ENCODE data around the gene UPF3A.
"Not testable (repeated sequence)": the region's sequence is repeated elsewhere in the genome, so short reads cannot be mapped to it uniquely, and the experiment has no call there.

Gene UPF3A, protein sequence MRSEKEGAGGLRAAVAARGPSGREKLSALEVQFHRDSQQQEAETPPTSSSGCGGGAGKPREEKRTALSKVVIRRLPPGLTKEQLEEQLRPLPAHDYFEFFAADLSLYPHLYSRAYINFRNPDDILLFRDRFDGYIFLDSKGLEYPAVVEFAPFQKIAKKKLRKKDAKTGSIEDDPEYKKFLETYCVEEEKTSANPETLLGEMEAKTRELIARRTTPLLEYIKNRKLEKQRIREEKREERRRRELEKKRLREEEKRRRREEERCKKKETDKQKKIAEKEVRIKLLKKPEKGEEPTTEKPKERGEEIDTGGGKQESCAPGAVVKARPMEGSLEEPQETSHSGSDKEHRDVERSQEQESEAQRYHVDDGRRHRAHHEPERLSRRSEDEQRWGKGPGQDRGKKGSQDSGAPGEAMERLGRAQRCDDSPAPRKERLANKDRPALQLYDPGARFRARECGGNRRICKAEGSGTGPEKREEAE

DNA sequence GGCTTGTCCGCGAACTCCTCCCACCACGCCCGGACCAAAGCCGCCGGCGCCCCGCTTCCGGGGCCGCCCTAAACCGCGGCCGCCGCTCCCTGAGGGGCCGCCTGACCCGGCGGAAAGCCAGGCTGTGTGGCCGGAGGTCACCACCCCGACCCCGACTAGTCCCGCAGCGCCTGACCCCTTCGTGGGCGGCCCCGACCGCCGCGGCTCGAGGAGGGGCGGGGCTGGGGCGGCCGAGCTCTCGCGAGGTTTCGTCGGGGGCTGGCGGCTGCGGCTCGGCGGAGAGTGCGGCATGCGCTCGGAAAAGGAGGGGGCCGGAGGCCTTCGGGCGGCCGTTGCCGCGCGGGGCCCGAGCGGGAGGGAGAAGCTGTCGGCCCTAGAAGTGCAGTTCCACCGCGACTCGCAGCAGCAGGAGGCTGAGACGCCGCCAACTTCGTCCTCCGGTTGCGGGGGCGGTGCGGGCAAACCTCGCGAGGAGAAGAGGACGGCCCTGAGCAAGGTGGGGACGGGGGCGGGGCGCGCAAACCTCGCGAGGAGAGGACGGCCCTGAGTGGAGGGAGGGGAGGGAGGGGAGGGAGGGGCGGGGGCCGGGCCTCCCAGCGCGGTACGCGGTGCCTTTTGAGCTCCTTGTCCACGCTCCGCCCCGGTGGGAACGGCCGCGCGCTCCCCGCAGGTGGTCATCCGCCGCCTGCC is at the start of gene UPF3A:
Gene UPF3A (plus strand): TSS at position 251 of the 690 bp plus-strand sequence. CDS start 39 bp downstream, at position 290.
- peak; percentile 56 to 81 for DNase-seq (ENCODE audit: extremely low read depth in 1 of 2, low read depth in 1 of 2)

DNA sequence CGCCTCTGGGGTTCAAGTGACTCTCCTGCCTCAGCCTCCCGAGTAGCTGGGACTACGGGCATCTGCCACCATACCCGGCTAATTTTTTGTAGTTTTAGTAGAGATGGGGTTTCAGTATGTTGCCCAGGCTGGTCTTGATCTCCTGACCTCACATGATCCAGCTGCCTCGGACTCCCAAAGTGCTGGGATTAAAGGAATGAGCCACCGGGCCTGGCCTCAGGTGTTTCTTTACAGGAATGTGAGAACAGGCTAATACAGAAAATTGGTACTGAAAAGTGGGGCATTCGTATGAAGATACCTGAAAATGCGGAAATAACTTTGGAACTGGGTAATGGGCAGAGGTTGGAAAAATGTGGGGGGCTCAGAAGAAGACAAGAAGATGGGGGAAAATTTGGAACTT is 49.5 kb upstream of the UPF3A start:
- DNase-seq (ENCODE audit: extremely low read depth in 1 of 2, low read depth in 1 of 2), result no peak

DNA sequence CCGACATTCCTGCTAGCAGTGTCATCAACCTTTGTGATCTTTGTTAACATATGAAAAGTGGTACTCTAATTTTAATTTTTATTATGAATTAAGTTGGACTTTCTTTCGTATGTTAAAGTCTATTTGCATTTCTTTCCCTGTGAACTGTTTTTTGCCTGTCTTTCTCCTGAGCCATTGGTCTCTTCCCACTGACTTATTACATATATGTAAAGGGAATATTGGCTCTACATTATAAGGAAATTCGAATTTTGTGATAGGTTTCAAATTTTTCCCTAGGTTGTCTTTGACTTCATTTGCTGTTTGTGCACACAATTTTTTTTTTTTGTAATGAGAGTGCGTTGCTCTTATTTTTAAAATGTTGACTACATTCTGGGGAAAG is 47.1 kb upstream of the UPF3A start:
- no peak for DNase-seq (ENCODE audit: extremely low read depth in 1 of 2, low read depth in 1 of 2)

DNA sequence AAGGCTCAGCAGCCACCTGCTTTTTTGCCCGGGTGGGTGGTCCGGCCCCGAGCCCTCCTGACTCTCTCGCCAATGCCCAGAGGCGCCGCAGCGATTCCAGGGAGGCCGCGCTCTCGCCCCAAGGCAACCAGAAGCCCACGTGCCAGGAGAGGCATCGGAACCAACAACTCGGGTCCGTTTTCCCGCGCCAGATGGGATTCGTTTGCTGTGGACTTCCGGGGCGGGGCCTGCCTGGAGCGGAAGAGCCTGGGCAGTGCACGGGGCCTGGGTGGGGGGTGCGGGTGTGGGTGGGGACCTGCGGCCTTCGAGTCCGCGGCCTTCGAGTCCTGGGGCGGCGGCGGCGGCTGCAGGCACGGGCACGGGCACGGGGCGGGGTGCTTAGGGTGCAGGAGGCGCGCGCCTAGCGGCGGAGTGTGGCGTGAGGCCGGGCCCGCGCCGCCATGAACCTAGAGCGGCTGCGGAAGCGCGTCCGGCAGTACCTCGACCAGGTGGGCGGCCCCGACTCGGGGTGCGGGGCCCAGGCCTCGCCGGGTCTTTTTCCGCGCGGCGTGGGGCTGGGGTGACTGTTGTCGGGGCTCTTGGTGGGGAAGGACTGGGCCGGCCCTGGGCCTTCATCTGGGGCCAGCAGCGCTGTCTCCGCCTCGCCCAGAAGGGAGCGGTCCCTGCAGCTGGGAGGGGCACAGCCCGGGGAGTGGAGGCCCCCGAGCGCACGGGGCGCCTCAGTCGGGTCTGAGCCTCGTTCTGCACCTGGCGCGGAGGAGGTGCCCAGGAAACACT is 46.6 kb upstream of the UPF3A start, which contains the start of gene CDC16:
Gene CDC16 (plus strand): TSS at position 253 of the 777 bp plus-strand sequence. CDS start 188 bp downstream, at position 441.
- DNase-seq (ENCODE audit: extremely low read depth in 1 of 2, low read depth in 1 of 2), result peak; percentile 72 to 74

DNA sequence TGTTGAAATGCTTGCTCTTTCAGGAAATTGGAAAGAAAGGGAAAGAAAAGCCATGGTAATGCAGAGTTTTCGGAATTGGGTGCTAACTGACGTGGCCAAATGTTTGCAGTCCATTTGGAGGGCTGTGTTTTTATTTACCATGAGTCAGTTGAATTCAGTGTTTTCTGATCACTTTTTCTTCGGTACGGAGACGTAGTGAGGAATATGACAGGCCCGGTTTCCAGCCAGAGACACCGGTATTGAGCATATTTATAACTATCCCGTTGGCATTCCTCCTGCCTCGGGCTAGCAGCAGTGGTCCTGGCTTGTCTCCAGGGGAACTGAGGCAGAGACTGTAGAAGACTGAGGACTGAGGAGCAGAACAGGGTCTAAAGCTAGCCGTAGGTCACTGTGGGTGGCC is 45.7 kb upstream of the UPF3A start:
- no peak for DNase-seq (ENCODE audit: extremely low read depth in 1 of 2, low read depth in 1 of 2)

DNA sequence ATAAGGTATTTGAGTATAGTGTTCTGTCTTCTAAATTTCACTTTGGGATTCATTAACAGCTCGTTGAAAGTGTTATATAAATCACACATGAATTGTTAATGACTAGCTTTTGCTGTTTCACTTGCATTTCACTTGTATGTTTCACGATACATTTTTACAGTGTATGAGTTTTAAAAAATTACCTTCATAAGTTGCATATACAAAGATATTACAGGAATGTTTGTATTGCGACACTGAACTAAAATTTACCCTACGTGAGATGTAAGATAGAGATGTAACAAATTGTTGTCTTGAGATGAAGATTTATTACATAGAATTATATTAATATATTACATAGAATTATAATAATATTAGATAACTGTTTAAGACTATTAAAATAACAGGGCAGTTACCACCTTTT is 45.2 kb upstream of the UPF3A start:
- no peak for DNase-seq (ENCODE audit: extremely low read depth in 1 of 2, low read depth in 1 of 2)

DNA sequence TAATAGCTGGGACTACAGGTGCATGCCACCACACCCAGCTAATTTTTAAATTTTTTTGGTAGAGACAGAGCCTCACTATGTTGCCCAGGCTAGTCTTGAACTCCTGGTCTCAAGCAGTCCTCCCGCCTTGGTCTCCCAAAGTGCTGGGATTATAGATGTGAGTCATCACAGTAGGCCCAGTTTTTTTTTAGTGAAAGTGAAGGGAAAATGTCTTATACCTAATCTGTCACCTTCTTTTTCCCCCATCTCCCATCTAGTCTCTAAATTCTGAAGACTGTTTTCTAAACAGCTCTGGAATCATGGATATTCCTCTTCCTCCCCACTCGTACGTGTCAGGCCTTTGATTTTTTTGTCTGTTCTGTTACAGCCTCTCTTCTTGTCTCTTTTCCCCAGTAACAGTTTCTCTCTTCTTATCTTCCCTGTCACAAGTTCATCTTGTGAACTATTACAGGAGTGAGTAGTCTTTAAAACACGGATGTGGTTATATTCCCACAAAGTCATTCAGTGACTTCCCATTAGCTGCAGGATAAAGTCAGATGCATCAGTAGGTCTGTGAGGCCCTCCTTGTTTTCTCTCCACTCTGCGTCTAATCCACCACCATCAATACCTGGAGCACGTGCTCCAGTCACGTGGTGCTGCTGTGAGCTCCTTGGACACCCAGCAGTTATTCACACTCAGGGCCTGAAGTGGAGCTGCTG is 43.8 kb upstream of the UPF3A start:
- DNase-seq (ENCODE audit: extremely low read depth in 1 of 2, low read depth in 1 of 2), result no peak

DNA sequence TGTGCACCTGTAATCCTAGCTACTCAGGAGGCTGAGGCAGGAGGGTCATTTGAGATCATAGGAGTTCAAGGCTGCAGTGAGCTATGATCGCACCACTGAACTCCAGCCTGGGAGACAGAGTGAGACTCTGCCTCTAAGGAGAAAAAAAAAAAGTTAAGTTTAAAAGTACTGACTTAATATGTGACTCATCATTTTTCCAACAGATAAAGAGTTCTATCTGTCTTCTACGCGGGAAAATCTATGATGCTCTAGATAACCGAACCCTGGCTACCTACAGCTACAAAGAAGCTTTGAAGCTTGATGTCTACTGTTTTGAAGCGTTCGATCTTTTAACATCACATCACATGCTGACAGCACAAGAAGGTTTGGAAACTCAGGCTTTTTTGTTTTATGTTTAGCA is 39.5 kb upstream of the UPF3A start:
- DNase-seq (ENCODE audit: extremely low read depth in 1 of 2, low read depth in 1 of 2), result no peak

DNA sequence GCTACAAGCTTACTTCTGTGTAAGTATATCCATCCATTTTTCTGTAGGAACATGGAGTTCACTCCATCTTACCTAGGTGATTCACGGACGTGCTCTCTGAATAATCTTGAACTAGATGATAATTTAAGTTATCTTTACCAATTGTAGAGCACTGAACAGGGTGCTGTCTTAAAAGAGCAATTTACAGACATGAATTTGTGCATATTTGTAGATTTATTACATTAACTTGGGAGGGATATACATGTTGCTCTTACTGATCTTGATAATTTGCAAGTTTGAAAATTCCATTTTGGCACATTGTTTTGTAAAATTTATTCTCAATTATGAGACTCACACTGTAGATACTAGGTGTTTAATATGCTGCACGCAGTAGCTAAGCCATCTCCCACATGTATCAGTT is 37.4 kb upstream of the UPF3A start:
- no peak for DNase-seq (ENCODE audit: extremely low read depth in 1 of 2, low read depth in 1 of 2)

DNA sequence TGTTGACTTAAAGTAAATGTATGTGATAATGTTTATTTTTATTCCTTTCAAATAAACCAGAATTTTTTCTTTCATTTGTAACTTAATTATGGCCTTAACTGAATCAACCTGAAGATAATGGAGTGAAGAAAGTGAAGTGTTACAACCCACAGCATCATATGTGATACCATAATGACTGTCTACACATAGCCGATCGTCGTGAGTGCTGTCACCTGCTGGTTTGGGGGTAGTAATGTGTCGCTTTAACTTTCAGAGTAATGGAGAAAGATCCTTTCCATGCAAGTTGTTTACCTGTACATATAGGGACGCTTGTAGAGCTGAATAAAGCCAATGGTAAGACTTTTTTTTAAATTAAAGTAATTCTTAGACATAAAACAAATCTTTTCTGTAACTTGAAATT is 36.8 kb upstream of the UPF3A start:
- no peak for DNase-seq (ENCODE audit: extremely low read depth in 1 of 2, low read depth in 1 of 2)

DNA sequence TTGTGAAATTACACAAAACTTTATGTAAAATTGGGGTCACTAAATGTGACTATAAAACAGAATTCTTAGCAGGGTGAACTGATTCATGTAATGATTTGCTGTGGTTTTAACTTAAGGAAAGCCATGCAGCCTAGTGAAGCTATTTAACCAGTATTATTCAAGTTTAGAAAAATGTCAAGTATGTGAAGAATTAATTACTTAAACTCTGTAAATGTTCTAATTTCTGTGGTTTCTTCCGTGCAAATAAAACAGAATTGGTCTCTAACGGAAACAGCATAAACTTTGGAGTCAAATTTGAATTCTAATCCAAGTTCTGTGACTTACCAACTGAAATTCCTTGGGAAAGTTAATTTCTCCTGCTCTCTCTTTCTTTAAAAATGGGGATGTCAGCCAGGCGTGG is 33.4 kb upstream of the UPF3A start:
- DNase-seq (ENCODE audit: extremely low read depth in 1 of 2, low read depth in 1 of 2), result no peak

DNA sequence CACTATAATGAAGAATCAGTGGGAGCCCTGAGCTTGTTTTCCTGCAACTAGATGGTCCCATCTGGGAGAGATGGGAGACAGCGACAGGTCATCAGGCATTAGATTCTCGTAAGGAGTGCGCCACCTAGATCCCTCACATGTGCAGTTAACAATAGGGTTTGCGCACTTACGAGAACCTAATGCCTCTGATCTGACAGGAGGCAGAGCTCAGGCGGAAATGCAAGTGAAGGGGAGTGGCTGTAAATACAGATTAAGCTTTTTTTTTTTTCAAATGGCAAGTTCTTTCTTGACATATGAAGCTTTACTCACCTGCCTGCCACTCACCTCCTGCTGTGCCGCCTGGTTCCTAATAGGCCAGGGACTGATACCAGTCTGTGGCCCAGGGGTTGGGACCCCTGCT is 32.3 kb upstream of the UPF3A start:
- no peak for DNase-seq (ENCODE audit: extremely low read depth in 1 of 2, low read depth in 1 of 2)

DNA sequence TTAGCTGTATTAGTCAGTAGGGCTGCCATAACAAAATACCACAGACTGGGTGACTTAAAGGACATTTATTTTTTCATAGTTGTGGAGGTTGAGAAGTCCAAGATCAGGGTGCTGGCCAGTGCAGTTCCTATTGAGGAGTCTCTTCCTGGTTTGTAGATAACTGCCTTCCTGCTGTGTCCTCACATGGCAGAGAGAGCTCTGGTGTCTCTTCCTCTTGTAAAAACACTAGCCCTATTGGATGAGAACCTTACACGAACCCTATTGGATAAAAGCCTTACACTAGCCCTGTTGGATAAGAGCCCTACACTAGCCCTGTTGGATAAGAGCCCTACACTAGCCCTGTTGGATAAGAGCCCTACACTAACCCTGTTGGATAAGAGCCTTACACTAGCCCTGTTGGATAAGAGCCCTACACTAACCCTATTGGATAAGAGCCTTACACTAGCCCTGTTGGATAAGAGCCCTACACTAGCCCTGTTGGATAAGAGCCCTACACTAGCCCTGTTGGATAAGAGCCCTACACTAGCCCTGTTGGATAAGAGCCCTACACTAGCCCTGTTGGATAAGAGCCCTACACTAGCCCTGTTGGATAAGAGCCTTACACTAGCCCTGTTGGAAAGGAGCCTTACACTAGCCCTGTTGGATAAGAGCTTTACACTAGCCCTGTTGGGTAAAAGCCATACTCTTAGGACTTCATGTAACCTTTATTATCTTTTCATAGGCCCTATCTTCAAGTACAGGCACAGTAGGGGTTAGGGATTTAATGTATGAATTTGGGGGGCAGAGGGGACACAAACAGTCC is 29.6 kb upstream of the UPF3A start:
- not testable (repeated sequence) for DNase-seq (ENCODE audit: extremely low read depth in 1 of 2, low read depth in 1 of 2)

DNA sequence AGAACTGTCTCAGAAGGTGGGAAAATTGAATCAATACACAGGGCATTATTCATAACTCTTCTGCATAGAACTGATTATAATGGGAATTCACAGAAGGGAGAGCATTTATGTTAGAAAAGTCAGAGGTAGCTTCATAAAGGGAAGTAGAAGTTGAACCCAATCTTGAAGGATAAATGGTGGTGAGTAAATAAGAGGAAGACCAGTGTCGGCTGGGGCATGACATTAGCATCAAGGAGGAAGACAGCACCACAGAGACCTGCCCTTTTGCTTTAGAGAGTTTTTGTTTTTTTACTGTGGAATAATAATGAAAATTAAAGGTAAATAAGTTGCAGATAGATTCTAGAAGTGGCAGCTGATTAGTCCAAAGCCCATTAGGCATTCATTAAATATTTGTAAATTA is 24.9 kb upstream of the UPF3A start:
- DNase-seq (ENCODE audit: extremely low read depth in 1 of 2, low read depth in 1 of 2), result no peak

DNA sequence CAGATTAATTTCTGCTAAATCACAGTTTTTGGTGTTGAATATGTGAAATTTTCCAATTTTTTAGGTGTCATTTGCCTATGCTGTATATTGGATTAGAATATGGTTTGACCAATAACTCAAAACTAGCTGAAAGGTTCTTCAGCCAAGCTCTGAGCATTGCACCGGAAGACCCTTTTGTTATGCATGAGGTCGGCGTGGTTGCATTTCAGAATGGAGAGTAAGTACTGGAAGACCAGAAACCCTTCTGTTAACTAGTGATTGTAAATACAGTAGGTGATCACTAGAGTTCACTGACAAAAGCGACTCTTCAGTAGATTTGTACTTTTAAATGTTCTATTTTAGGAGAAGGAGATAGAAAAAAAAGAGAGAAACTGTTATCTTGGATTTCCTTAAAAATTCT is 24.4 kb upstream of the UPF3A start:
- DNase-seq (ENCODE audit: extremely low read depth in 1 of 2, low read depth in 1 of 2), result no peak

DNA sequence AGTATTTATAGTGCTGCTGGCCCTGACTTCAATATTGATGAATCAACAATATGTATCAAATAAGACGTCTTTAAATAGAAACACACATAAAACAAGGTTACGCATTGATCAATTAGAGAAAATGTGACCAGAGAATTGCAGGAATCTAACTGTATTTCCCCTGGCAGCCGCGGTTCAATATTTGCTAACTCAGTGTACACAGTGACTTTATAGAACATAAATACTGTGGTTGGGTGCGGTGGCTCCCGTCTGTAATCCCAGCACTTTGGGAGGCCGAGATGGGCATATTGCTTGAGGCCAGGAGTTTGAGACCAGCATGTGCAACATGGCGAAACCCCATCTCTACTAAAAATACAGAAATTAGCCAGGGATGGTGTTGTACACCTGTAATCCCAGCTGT is 22.8 kb upstream of the UPF3A start:
- no peak for DNase-seq (ENCODE audit: extremely low read depth in 1 of 2, low read depth in 1 of 2)

DNA sequence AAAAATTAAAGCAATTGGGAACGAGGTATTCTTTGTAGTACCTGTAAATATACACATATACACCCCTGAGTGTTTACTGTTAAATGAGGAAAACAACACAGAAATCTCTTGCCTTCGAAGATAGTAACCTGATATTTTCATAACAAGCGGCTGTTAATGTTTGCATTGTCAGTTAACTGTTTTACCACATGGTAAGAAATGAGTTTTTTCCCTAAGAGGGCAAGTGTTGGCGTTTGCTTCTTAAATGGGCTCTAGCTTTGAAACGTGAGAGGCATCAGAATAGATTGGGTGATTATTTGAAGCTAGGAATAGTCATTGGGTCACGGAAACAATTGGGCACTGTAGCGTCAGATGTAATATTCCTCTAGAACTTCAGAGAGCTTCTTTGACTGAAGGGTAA is 22.0 kb upstream of the UPF3A start:
- no peak for DNase-seq (ENCODE audit: extremely low read depth in 1 of 2, low read depth in 1 of 2)

DNA sequence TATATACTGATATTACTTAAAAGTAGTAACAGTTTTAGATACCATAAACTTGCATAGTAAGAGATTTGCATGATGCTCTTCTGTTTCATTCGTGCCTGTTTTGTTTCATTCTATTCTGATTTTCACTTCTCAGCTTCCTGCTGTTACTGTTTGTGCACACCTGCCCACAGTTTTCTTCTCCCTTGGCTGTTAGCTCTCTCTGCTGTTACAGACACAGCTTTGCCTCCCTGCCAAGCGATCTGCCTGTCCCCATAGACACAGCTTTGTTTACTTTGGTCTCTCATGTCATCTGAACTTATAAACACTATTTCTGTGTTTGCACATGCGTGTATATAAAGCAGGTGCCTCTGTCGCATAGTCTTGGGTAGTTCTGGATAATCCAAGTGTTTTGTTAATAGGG is 21.4 kb upstream of the UPF3A start:
- DNase-seq (ENCODE audit: extremely low read depth in 1 of 2, low read depth in 1 of 2), result no peak

DNA sequence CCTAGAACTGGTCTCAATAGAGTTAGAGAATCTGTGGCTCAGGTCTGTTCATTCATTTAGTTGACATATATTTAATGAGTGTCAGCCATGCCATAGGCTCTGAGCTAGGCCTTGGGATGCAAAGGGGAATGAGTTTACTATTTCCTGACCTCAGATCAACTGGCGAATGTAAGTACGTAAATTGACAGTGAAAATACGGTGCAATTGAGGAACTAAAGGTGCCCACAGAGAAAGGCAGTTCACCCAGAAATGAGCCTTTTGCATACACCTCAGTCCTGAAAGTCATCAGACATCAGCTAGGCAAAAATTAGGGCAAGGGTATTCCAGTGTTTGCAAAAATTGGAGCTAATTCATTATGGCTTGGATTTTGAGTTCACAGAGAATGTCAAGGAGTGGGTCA is 20.6 kb upstream of the UPF3A start:
- DNase-seq (ENCODE audit: extremely low read depth in 1 of 2, low read depth in 1 of 2), result no peak

DNA sequence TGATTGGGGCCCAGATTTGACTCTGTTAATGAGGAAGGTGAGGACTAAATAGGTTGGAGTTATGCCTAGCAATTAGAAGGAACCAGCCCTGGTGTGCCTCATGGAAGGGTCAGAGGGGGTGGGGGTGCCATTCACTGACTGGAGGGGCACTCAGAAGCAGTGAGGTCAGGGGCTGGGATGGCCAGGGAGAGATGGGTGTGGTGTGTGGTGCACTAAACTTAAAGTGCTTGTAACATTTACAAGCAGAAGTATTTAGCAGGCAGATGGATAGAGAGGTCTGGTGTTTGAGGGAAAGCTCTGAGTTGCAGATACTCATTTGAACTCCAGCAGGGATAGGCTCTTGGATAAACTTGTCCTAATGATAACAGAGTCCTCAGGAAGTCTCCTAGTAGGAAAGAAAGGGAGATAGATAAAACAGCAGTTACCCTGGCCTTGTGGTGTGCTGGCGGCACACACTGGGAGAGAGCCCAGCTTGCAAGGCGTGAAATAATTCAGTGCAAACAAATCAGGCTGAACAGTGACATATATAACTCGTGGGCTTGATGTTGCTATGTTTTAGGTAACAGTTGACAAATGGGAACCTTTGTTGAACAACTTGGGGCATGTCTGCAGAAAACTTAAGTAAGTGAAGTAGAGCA is 20.0 kb upstream of the UPF3A start:
- DNase-seq (ENCODE audit: extremely low read depth in 1 of 2, low read depth in 1 of 2), result no peak
